ENCODE data around the gene NTSR1. TPM values are rescaled to one million over a fixed set of nuclear protein-coding genes. Genes with fewer than 3 reads are reported as not detected.

NTSR1 gene
- total and polyA plus RNA-seq, 2 of the 13 experiments (the other 11 are each of a cell fraction or from before 2014, with no cell fraction given): 0.09 to 0.12 TPM

GRCh38 chr20:62799873-62800272 lies 91.2 kb downstream of the NTSR1 start:
- POLR2A ChIA-PET: no interaction called here
- in situ Hi-C loops (cut with HindIII; ENCODE audit: extremely low pct_ligation_motif_present, low pct_unique_long_range_greater_than_20kb): loop anchor here (25.0 kb wide), 1 partner anchor 288 kb away; no protein-coding TSS in a partner anchor
- Histone ChIP-seq H3K9me3 (ENCODE audit: low read length) (no peaks in the 10 kb centered on the region), H3K79me2 (ENCODE audit: insufficient read depth, low read length) (peaks cover 8% of the 10 kb centered on the region), H3K9ac (ENCODE audit: insufficient read depth, low read depth, low read length) (no peak overlapping the region), H2AFZ (ENCODE audit: low read length) (no peak overlapping the region), H3K4me3 (replicated peaks in 1 of 3; ENCODE audit: insufficient read depth in 1 of 3, low read depth in 2 of 3, low read length in 3 of 3) (no peak overlapping the region), H3K27ac (ENCODE audit: extremely low read length, insufficient read depth, low read length) (no peak overlapping the region), H3K36me3 (replicated peaks in 1 of 2; ENCODE audit: control insufficient read depth in 1 of 2, insufficient read depth in 2 of 2, low read length in 2 of 2) (peaks cover 27 to 36% of the 10 kb centered on the region in 2 experiments), H3K27me3 (ENCODE audit: control insufficient read depth in 1 of 2, insufficient read depth in 2 of 2, low read length in 2 of 2) (no peaks in the 10 kb centered on the region), H3K4me2 (ENCODE audit: low read depth, low read length) (no peak overlapping the region), H3K4me1 (ENCODE audit: insufficient read depth, low read length) (peaks cover 36% of the 10 kb centered on the region), H4K20me1 (ENCODE audit: insufficient read depth, low read length) (peaks cover 5% of the 10 kb centered on the region; the same call in 1 of the 2 replicates)
- TF ChIP-seq POLR2A (IDR thresholded peaks at IDR 0.05; ENCODE audit: insufficient read depth in 1 of 2, low read depth in 2 of 2, low read length in 2 of 2) (peak in 1 of 2 experiments; percentile 39; a peak in 1 of 4 replicates), RBFOX2 (IDR thresholded peaks at IDR 0.05; ENCODE audit: low read depth, low read length) (peak; percentile 60; the same call in 1 of the 2 replicates), FOXP4 (CRISPR knock-in tag; IDR thresholded peaks at IDR 0.05) (no peak), AKAP8 (CRISPR knock-in tag; IDR thresholded peaks at IDR 0.05) (no peak), ZNF430 (CRISPR knock-in tag; IDR thresholded peaks at IDR 0.05) (no peak), AFF4 (CRISPR knock-in tag; IDR thresholded peaks at IDR 0.05) (no peak), PHF8 (CRISPR knock-in tag; IDR thresholded peaks at IDR 0.05) (no peak), ZNF337 (CRISPR knock-in tag; IDR thresholded peaks at IDR 0.05; ENCODE audit: borderline replicate concordance, low read depth) (no peak)
- CTCF ChIA-PET (ENCODE audit: low intra/inter-chr PET ratio, low total read pairs): interaction anchor here (0.8 kb wide), 1 partner anchor 8 kb away, joined by 3 read pairs; no protein-coding TSS in a partner anchor
- intact Hi-C loops (cut with micrococcal nuclease; ENCODE audit: unreplicated experiment): loop anchor here (10.0 kb wide), 1 partner anchor 425 kb away; no protein-coding TSS in a partner anchor
- WGBS (ENCODE audit: low lambda C conversion rate): 94% methylated on average over 10 of the region's 10 CpGs
- FAIRE-seq: no peak
- no peak for DNase-seq (ENCODE audit: low spot score)
- no TSS peak for BruUV-seq (replicated peaks)
- ATAC-seq: no peak
